Osteoblast (primary cell): ENCODE measurements around the gene ATF3. TPM values are rescaled to one million over a fixed set of nuclear protein-coding genes. Genes with fewer than 3 reads are reported as not detected.

Experiments used
- DNase-seq: peaks from one replicate; pipeline ENCODE4 v3.0.0; 2011; ENCODE audit warnings: low spot score, mixed read lengths; ENCODE audit not compliant: insufficient read length; ENCODE audit errors: missing footprints
- H2AFZ ChIP-seq: 2 replicates; pipeline ENCODE4 v1.6.0; 2011; ENCODE audit warnings: mild to moderate bottlenecking, low read length
- H3K27ac ChIP-seq: 2 replicates; pipeline ENCODE4 v1.5.1; 2011; ENCODE audit warnings: mild to moderate bottlenecking, low read depth, low read length, moderate library complexity
- H3K27me3 ChIP-seq: 2 replicates; pipeline ENCODE4 v1.6.0; 2012; ENCODE audit warnings: mild to moderate bottlenecking, control low read depth, inconsistent platforms, low read length, moderate library complexity; ENCODE audit not compliant: insufficient read depth
- H3K36me3 ChIP-seq: 2 replicates; pipeline ENCODE4 v1.5.1; 2011; ENCODE audit warnings: mild to moderate bottlenecking, low read length, control low read depth, moderate library complexity; ENCODE audit not compliant: insufficient read depth
- H3K4me1 ChIP-seq: 2 replicates; pipeline ENCODE4 v1.5.1; 2011; ENCODE audit warnings: mild to moderate bottlenecking, low read length, control low read depth, moderate library complexity; ENCODE audit not compliant: insufficient read depth
- H3K4me2 ChIP-seq: 2 replicates; pipeline ENCODE4 v1.6.0; 2011; ENCODE audit warnings: mild to moderate bottlenecking, low read length; ENCODE audit not compliant: insufficient read depth
- H3K4me3 ChIP-seq: fragments of 200-600 bp; sonication (generic); 3 replicates; pipeline ENCODE4 v1.5.1; 2012; ENCODE audit warnings: mild to moderate bottlenecking, low read length, inconsistent platforms; ENCODE audit not compliant: insufficient read depth
- H3K79me2 ChIP-seq: 2 replicates; pipeline ENCODE4 v1.6.0; 2012; ENCODE audit warnings: mild to moderate bottlenecking, low read length, control low read depth, inconsistent platforms; ENCODE audit not compliant: insufficient read depth
- H3K9me3 ChIP-seq: 2 replicates; pipeline ENCODE4 v1.5.1; 2011; ENCODE audit warnings: low read depth, low read length, control low read depth
- H4K20me1 ChIP-seq: 2 replicates; pipeline ENCODE4 v1.6.0; 2012; ENCODE audit warnings: mild to moderate bottlenecking, low read length, control low read depth; ENCODE audit not compliant: insufficient read depth
- CTCF ChIP-seq: IDR thresholded peaks from 2 replicates; pipeline ENCODE4 v1.5.1; 2011; ENCODE audit warnings: mild to moderate bottlenecking, low read depth, low read length, moderate library complexity; ENCODE audit errors: extremely low read depth
- total RNA-seq: library from RNA; depleted of rRNA; stranded (reverse); fragments of >200 nt; gene quantifications from 2 replicates; pipeline ENCODE4 v1.2.3, GENCODE V29; 2012

The ATF3 gene
- total RNA-seq, 1 donor, result 3.6 TPM

DNA sequence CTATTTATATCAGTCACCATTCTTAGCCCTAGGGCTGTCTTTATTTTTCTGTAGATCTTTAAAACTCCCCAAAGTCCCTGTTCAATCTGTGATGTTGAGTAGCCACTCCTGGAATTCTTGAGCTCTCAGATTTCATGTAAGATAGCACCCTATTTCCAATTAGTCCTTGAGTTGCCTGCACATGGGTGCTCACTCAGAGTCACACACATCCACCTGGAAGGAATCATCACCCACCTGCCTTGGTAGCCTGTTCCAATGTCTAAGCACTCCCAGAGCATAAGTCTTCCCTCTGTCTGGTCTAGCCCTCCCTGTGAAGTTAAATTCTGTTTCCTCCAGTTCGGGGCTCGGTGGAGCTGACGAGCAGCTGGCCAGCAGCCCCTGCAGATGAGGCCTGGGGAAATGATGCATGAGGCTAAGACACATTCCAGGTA lies 14.7 kb upstream of the ATF3 start:
- Histone ChIP-seq H3K4me3 (no peak overlapping the region), H3K9me3 (no peaks in the 10 kb centered on the region), H4K20me1 (no peaks in the 10 kb centered on the region), H2AFZ (no peak overlapping the region), H3K4me2 (no peak overlapping the region), H3K27ac (no peak overlapping the region), H3K27me3 (peaks cover 27% of the 10 kb centered on the region), H3K36me3 (no peaks in the 10 kb centered on the region), H3K4me1 (peaks cover 17% of the 10 kb centered on the region), H3K79me2 (no peaks in the 10 kb centered on the region)
- TF ChIP-seq CTCF, result no peak
- DNase-seq, result no peak

DNA sequence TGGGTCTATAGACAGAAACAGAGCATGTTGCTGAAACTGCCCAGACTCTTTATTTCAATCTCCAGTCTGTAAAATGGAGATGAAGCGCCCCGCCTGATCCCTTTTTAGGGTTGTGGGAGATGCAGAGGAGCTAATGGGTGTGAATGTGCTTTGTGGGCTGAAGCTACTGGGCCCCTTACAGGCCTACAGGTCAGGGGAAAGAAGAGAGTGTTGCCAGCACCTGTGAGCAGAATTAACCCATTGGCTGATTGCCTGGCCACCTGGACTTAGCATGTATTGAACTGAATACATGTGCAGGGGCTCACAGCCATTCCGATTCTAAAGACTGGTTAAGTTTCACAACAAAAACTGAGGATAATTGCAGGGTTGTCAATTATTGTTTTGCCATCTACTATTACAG lies 13.9 kb upstream of the ATF3 start:
- Histone ChIP-seq H3K4me2 (no peak overlapping the region), H4K20me1 (no peaks in the 10 kb centered on the region), H3K27me3 (peaks cover 27% of the 10 kb centered on the region), H3K4me1 (peaks cover 17% of the 10 kb centered on the region), H2AFZ (no peak overlapping the region), H3K4me3 (no peak overlapping the region), H3K27ac (no peak overlapping the region), H3K79me2 (no peaks in the 10 kb centered on the region), H3K36me3 (no peaks in the 10 kb centered on the region), H3K9me3 (no peaks in the 10 kb centered on the region)
- DNase-seq, result no peak
- TF ChIP-seq CTCF, result no peak

GRCh38 chr1:212595229-212595628 lies 13.3 kb upstream of the ATF3 start:
- Histone ChIP-seq H2AFZ (no peak overlapping the region), H3K27me3 (peaks cover 33% of the 10 kb centered on the region)

More at GRCh38 chr1:212595229-212595628, 13.3 kb upstream of the ATF3 start:
- no peaks in the 10 kb centered on the region for H3K36me3 ChIP-seq
- H3K4me3 ChIP-seq, result no peak overlapping the region
- peaks cover 17% of the 10 kb centered on the region for H3K4me1 ChIP-seq
- H3K4me2 ChIP-seq, result no peak overlapping the region
- H3K79me2 ChIP-seq, result no peaks in the 10 kb centered on the region
- TF ChIP-seq CTCF, result no peak
- H3K9me3 ChIP-seq, result no peaks in the 10 kb centered on the region
- H4K20me1 ChIP-seq, result no peaks in the 10 kb centered on the region
- peak overlapping the region; percentile 93 for H3K27ac ChIP-seq
- no peak for DNase-seq
